ENCODE data around the gene CCDC144A. TPM values are rescaled to one million over a fixed set of nuclear protein-coding genes. Genes with fewer than 3 reads are reported as not detected.
"Not testable (repeated sequence)": the region's sequence is repeated elsewhere in the genome, so short reads cannot be mapped to it uniquely, and the experiment has no call there.

Gene CCDC144A
- total RNA-seq, 2 experiments from 2014 or later, result 0.03 to 0.36 TPM

GRCh38 chr17:16697603-16698002 is 7.6 kb downstream of the CCDC144A start:
- H3K4me2 ChIP-seq (ENCODE audit: low read length); POLR2A ChIA-PET; H3K36me3 ChIP-seq (ENCODE audit: insufficient read depth, low read length); H3K27ac ChIP-seq (ENCODE audit: low read depth, low read length, poor library complexity, severe bottlenecking); H4K20me1 ChIP-seq (ENCODE audit: insufficient read depth, low read length); intact Hi-C loops (cut with micrococcal nuclease; ENCODE audit: unreplicated experiment); H2AFZ ChIP-seq (ENCODE audit: low read length); CTCF ChIA-PET (ENCODE audit: unreplicated experiment); H3K9me3 ChIP-seq (ENCODE audit: low read length); H3K9me2 ChIP-seq (ENCODE audit: insufficient read depth, low read length); BruUV-seq (replicated peaks); DNase-seq (ENCODE audit: low spot score); H3K79me2 ChIP-seq (ENCODE audit: insufficient read depth, low read depth, low read length); H3K4me3 ChIP-seq (ENCODE audit: low read depth, low read length, poor library complexity, severe bottlenecking); H3K4me1 ChIP-seq (ENCODE audit: insufficient read depth, low read length, poor library complexity, severe bottlenecking): not testable (repeated sequence)

- H3K9me2 ChIP-seq (ENCODE audit: insufficient read depth, low read length); DNase-seq (ENCODE audit: low spot score); H2AFZ ChIP-seq (ENCODE audit: low read length); H3K27ac ChIP-seq (ENCODE audit: low read depth, low read length, poor library complexity, severe bottlenecking); BruUV-seq (replicated peaks); POLR2A ChIA-PET; H3K79me2 ChIP-seq (ENCODE audit: insufficient read depth, low read depth, low read length); H3K9me3 ChIP-seq (ENCODE audit: low read length); H3K4me1 ChIP-seq (ENCODE audit: insufficient read depth, low read length, poor library complexity, severe bottlenecking); H3K4me2 ChIP-seq (ENCODE audit: low read length); H4K20me1 ChIP-seq (ENCODE audit: insufficient read depth, low read length); intact Hi-C loops (cut with micrococcal nuclease; ENCODE audit: unreplicated experiment); H3K4me3 ChIP-seq (ENCODE audit: low read depth, low read length, poor library complexity, severe bottlenecking); H3K36me3 ChIP-seq (ENCODE audit: insufficient read depth, low read length); CTCF ChIA-PET (ENCODE audit: unreplicated experiment): not testable (repeated sequence)
These were observed 55.6 kb downstream of the CCDC144A start for GRCh38 chr17:16745492-16746203.

- H3K9me2 ChIP-seq (ENCODE audit: insufficient read depth, low read length); H2AFZ ChIP-seq (ENCODE audit: low read length); DNase-seq (ENCODE audit: low spot score); H3K4me3 ChIP-seq (ENCODE audit: low read depth, low read length, poor library complexity, severe bottlenecking); H3K9me3 ChIP-seq (ENCODE audit: low read length); H3K4me2 ChIP-seq (ENCODE audit: low read length); BruUV-seq (replicated peaks); H3K4me1 ChIP-seq (ENCODE audit: insufficient read depth, low read length, poor library complexity, severe bottlenecking); H3K27ac ChIP-seq (ENCODE audit: low read depth, low read length, poor library complexity, severe bottlenecking); H3K36me3 ChIP-seq (ENCODE audit: insufficient read depth, low read length); CTCF ChIA-PET (ENCODE audit: unreplicated experiment); intact Hi-C loops (cut with micrococcal nuclease; ENCODE audit: unreplicated experiment); H4K20me1 ChIP-seq (ENCODE audit: insufficient read depth, low read length); POLR2A ChIA-PET; H3K79me2 ChIP-seq (ENCODE audit: insufficient read depth, low read depth, low read length): not testable (repeated sequence)
These were observed 56.5 kb downstream of the CCDC144A start for GRCh38 chr17:16746571-16746970.

- H3K9me3 ChIP-seq (ENCODE audit: low read length); CTCF ChIA-PET (ENCODE audit: unreplicated experiment); H3K9me2 ChIP-seq (ENCODE audit: insufficient read depth, low read length); BruUV-seq (replicated peaks); H3K79me2 ChIP-seq (ENCODE audit: insufficient read depth, low read depth, low read length); H3K36me3 ChIP-seq (ENCODE audit: insufficient read depth, low read length); H3K27ac ChIP-seq (ENCODE audit: low read depth, low read length, poor library complexity, severe bottlenecking); intact Hi-C loops (cut with micrococcal nuclease; ENCODE audit: unreplicated experiment); POLR2A ChIA-PET; H3K4me3 ChIP-seq (ENCODE audit: low read depth, low read length, poor library complexity, severe bottlenecking); H4K20me1 ChIP-seq (ENCODE audit: insufficient read depth, low read length); H2AFZ ChIP-seq (ENCODE audit: low read length); H3K4me1 ChIP-seq (ENCODE audit: insufficient read depth, low read length, poor library complexity, severe bottlenecking); H3K4me2 ChIP-seq (ENCODE audit: low read length); DNase-seq (ENCODE audit: low spot score): not testable (repeated sequence)
These were observed 60.5 kb downstream of the CCDC144A start for GRCh38 chr17:16750515-16750914.

Data from OCI-LY7 (cell line).